ENCODE data around the gene GALT.

Gene GALT

DNA sequence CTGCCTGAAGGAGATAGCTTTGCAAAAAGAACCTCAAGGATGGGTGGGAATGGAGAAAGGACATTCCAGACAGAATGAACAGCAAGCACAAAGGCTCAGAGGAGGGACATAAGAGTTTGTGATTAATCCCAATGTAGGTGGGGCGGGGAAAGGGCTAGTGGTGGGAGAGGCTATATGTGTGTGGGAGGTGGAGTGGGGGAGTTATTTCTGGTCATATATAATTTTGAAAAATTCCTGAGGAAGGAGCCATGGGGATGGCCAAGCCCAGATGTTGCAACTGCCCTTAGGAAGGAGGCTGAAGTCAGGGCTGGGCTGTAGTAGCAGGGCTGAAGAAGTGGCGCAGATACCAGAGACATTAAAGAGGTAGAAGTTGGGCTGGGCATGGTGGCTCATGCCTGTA is 29.4 kb downstream of the GALT start:
- H3K36me3 ChIP-seq (ENCODE audit: control insufficient read depth in 2 of 2, insufficient read depth in 2 of 2, low read length in 2 of 2), result no peaks in the 10 kb centered on the region
- no peak overlapping the region for H3K9ac ChIP-seq (ENCODE audit: low read depth in 1 of 2, low read length in 2 of 2)
- H3K27ac ChIP-seq (ENCODE audit: low read depth in 2 of 2, low read length in 2 of 2), result no peak overlapping the region
- no peaks in the 10 kb centered on the region for H3K9me3 ChIP-seq (ENCODE audit: control insufficient read depth in 2 of 2, low read length in 2 of 2)
- no peaks in the 10 kb centered on the region for H3K27me3 ChIP-seq (ENCODE audit: control insufficient read depth in 2 of 2, insufficient read depth in 2 of 2, low read length in 2 of 2)
- no peak overlapping the region for H3K4me3 ChIP-seq (ENCODE audit: low read length in 2 of 2)
- no peaks in the 10 kb centered on the region for H3K4me1 ChIP-seq (ENCODE audit: control insufficient read depth in 2 of 2, insufficient read depth in 2 of 2, low read length in 2 of 2)

DNA sequence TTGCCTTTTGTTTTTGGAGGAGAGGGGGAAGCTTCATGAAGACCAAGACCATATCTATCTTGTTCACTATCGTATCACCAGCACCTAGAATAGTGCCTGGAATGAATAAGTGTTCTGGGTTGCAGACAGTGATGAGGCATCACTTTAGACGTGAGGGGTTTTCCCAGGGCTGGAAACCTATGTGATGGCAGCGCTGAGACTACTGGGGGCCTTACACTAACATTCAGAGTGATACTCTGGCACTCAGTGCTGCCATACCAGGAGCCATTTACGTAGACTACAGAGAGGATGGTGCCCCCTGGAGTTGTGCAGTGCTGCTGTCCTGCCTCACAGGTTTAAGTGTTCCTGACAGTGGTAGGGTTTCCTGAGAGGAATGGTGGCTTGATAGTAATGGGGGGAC is 37.7 kb downstream of the GALT start:
- Histone ChIP-seq H3K27me3 (ENCODE audit: control insufficient read depth in 2 of 2, insufficient read depth in 2 of 2, low read length in 2 of 2) (no peaks in the 10 kb centered on the region), H3K36me3 (ENCODE audit: control insufficient read depth in 2 of 2, insufficient read depth in 2 of 2, low read length in 2 of 2) (no peaks in the 10 kb centered on the region), H3K9me3 (ENCODE audit: control insufficient read depth in 2 of 2, low read length in 2 of 2) (no peaks in the 10 kb centered on the region), H3K4me1 (ENCODE audit: control insufficient read depth in 2 of 2, insufficient read depth in 2 of 2, low read length in 2 of 2) (peaks cover 2 to 3% of the 10 kb centered on the region in 2 donors), H3K9ac (ENCODE audit: low read depth in 1 of 2, low read length in 2 of 2) (no peak overlapping the region), H3K27ac (ENCODE audit: low read depth in 2 of 2, low read length in 2 of 2) (no peak overlapping the region), H3K4me3 (ENCODE audit: low read length in 2 of 2) (no peak overlapping the region)

DNA sequence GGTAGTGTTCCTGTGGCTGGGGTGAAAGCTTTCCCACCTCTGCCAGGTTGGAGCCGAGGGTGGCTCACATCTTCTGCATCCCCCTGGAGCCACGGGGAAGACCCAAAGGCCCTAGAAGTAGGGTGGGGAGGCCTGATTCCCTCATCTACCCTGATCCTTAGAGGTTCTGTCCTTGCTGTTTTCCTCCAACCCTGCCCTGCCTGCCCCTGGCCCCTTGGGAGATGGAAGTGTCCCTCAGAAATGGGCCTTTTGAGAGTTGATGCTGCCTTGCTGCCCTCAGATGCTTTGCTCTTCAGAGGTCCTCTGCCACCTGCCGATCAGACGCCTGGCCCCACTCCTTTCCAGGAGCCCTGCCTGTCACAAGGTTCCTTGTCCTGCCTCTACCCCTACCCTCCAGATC is 38.3 kb downstream of the GALT start:
- no peaks in the 10 kb centered on the region for H3K36me3 ChIP-seq (ENCODE audit: control insufficient read depth in 2 of 2, insufficient read depth in 2 of 2, low read length in 2 of 2)
- no peak overlapping the region for H3K9ac ChIP-seq (ENCODE audit: low read depth in 1 of 2, low read length in 2 of 2)
- no peaks in the 10 kb centered on the region for H3K9me3 ChIP-seq (ENCODE audit: control insufficient read depth in 2 of 2, low read length in 2 of 2)
- no peaks in the 10 kb centered on the region for H3K27me3 ChIP-seq (ENCODE audit: control insufficient read depth in 2 of 2, insufficient read depth in 2 of 2, low read length in 2 of 2)
- H3K27ac ChIP-seq (ENCODE audit: low read depth in 2 of 2, low read length in 2 of 2), result no peak overlapping the region
- peaks cover 4 to 5% of the 10 kb centered on the region in 2 donors for H3K4me1 ChIP-seq (ENCODE audit: control insufficient read depth in 2 of 2, insufficient read depth in 2 of 2, low read length in 2 of 2)
- H3K4me3 ChIP-seq (ENCODE audit: low read length in 2 of 2), result no peak overlapping the region

DNA sequence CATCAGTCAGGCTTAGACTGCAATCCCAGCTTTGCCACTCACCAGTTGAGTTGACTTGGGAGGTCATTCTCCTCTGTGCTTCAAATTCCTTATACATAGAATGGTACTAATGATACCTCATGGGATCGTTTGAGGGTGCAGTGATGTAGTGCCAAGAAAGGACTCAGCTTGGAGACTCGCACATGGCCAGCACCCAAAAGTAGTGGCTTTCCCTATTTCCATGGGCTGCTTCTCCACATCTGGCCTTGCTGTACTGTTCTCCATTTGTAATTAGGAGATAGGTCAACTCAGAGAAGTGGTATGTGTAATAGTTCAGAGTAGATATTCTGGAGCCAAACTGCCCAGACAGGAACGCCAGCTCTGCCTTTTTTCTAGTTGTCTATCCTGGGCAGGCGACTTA is 39.1 kb downstream of the GALT start:
- H3K27me3 ChIP-seq (ENCODE audit: control insufficient read depth in 2 of 2, insufficient read depth in 2 of 2, low read length in 2 of 2), result no peaks in the 10 kb centered on the region
- H3K4me1 ChIP-seq (ENCODE audit: control insufficient read depth in 2 of 2, insufficient read depth in 2 of 2, low read length in 2 of 2), result peaks cover 4 to 7% of the 10 kb centered on the region in 2 donors
- no peak overlapping the region for H3K27ac ChIP-seq (ENCODE audit: low read depth in 2 of 2, low read length in 2 of 2)
- H3K9ac ChIP-seq (ENCODE audit: low read depth in 1 of 2, low read length in 2 of 2), result no peak overlapping the region
- no peaks in the 10 kb centered on the region for H3K36me3 ChIP-seq (ENCODE audit: control insufficient read depth in 2 of 2, insufficient read depth in 2 of 2, low read length in 2 of 2)
- H3K4me3 ChIP-seq (ENCODE audit: low read length in 2 of 2), result no peak overlapping the region
- H3K9me3 ChIP-seq (ENCODE audit: control insufficient read depth in 2 of 2, low read length in 2 of 2), result no peaks in the 10 kb centered on the region

DNA sequence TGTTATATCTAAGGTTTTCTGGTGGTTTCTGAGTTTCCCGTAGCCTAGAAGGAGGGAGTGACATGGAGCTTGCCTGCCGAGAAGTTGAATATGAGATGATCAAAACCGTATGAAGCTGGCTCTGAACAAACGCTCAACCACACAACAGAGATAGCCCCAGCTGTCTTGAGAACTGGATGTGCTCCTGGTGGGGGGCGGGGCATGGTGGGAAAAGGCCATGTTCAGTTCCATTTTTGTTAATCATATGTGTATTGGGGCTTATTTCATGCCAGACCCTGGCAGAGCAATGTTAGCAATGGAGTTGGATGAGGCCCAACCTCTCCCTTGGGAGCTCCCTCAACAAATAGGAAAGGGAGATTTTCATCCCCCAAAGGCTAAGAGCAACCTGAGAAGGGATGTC is 39.8 kb downstream of the GALT start:
- Histone ChIP-seq H3K27ac (ENCODE audit: low read depth in 2 of 2, low read length in 2 of 2) (no peak overlapping the region), H3K9me3 (ENCODE audit: control insufficient read depth in 2 of 2, low read length in 2 of 2) (no peaks in the 10 kb centered on the region), H3K4me1 (ENCODE audit: control insufficient read depth in 2 of 2, insufficient read depth in 2 of 2, low read length in 2 of 2) (peaks cover 4 to 7% of the 10 kb centered on the region in 2 donors)

DNA sequence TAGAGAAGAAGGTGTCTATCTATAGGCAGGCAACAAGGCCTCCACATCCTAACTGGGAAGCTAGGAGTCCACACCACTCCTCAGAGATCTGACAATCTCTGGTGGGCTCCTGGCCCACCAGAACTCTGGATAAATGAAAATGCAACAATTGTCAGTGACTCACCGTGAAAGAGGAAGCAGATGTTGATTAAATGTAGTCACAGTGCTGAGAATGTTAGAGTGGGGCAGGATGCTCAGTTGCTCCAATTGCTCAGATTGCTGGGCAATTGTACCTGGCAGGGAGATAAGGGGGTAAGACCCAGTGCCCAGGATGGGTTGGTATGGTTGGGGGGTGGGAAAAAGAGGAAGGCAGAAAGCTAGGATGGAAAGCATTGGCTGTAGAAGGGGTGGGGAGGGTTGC is 40.3 kb downstream of the GALT start:
- no peaks in the 10 kb centered on the region for H3K9me3 ChIP-seq (ENCODE audit: control insufficient read depth in 2 of 2, low read length in 2 of 2)
- no peak overlapping the region for H3K9ac ChIP-seq (ENCODE audit: low read depth in 1 of 2, low read length in 2 of 2)
- no peak overlapping the region for H3K4me3 ChIP-seq (ENCODE audit: low read length in 2 of 2)
- H3K4me1 ChIP-seq (ENCODE audit: control insufficient read depth in 2 of 2, insufficient read depth in 2 of 2, low read length in 2 of 2), result peaks cover 4 to 7% of the 10 kb centered on the region in 2 donors
- H3K27me3 ChIP-seq (ENCODE audit: control insufficient read depth in 2 of 2, insufficient read depth in 2 of 2, low read length in 2 of 2), result no peaks in the 10 kb centered on the region
- no peaks in the 10 kb centered on the region for H3K36me3 ChIP-seq (ENCODE audit: control insufficient read depth in 2 of 2, insufficient read depth in 2 of 2, low read length in 2 of 2)
- no peak overlapping the region for H3K27ac ChIP-seq (ENCODE audit: low read depth in 2 of 2, low read length in 2 of 2)

More for the DNA sequence above, 39.8 kb downstream of the GALT start:
- Histone ChIP-seq H3K4me3 (ENCODE audit: low read length in 2 of 2) (no peak overlapping the region), H3K9ac (ENCODE audit: low read depth in 1 of 2, low read length in 2 of 2) (no peak overlapping the region), H3K36me3 (ENCODE audit: control insufficient read depth in 2 of 2, insufficient read depth in 2 of 2, low read length in 2 of 2) (no peaks in the 10 kb centered on the region), H3K27me3 (ENCODE audit: control insufficient read depth in 2 of 2, insufficient read depth in 2 of 2, low read length in 2 of 2) (no peaks in the 10 kb centered on the region)

DNA sequence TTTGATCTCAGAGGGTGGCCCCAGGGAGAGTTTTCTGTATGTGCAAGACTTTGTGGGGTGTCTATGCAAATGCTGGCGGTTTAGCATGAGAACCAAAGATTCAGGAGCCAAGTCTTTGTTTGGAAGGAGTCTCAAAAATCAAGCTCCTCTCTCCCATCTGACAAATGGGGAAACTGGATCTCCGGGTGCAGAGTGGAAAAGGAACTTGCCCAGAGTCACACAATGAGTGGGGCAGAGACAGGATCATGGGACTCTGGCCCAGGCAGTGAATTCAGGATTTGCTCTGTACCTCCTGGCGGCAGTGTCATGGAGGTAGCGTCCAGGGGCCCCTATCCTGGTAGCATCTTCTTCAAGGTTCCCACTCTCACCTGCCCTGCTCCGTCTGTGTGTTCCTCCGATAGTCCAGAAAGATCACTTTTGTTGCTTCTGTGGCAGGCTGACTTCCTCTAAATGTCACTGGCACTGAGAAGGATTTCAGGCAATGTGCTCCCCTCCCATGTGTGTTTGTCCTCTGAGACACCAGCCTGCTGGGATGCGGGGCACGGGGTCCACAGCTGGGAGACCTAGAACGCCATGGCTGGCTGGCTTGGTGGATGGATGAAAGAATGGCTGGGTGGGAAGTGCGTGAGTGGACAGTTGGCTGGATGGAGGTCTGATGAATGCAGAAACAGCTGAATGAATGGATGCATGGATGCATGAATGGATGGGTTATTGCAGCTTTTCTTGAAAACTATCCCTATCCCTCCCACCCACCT is 41.0 kb downstream of the GALT start:
- no peak overlapping the region for H3K9ac ChIP-seq (ENCODE audit: low read depth in 1 of 2, low read length in 2 of 2)
- no peaks in the 10 kb centered on the region for H3K9me3 ChIP-seq (ENCODE audit: control insufficient read depth in 2 of 2, low read length in 2 of 2)
- no peaks in the 10 kb centered on the region for H3K36me3 ChIP-seq (ENCODE audit: control insufficient read depth in 2 of 2, insufficient read depth in 2 of 2, low read length in 2 of 2)
- no peak overlapping the region for H3K27ac ChIP-seq (ENCODE audit: low read depth in 2 of 2, low read length in 2 of 2)
- H3K4me1 ChIP-seq (ENCODE audit: control insufficient read depth in 2 of 2, insufficient read depth in 2 of 2, low read length in 2 of 2), result peaks cover 4 to 7% of the 10 kb centered on the region in 2 donors
- H3K4me3 ChIP-seq (ENCODE audit: low read length in 2 of 2), result no peak overlapping the region
- H3K27me3 ChIP-seq (ENCODE audit: control insufficient read depth in 2 of 2, insufficient read depth in 2 of 2, low read length in 2 of 2), result no peaks in the 10 kb centered on the region

DNA sequence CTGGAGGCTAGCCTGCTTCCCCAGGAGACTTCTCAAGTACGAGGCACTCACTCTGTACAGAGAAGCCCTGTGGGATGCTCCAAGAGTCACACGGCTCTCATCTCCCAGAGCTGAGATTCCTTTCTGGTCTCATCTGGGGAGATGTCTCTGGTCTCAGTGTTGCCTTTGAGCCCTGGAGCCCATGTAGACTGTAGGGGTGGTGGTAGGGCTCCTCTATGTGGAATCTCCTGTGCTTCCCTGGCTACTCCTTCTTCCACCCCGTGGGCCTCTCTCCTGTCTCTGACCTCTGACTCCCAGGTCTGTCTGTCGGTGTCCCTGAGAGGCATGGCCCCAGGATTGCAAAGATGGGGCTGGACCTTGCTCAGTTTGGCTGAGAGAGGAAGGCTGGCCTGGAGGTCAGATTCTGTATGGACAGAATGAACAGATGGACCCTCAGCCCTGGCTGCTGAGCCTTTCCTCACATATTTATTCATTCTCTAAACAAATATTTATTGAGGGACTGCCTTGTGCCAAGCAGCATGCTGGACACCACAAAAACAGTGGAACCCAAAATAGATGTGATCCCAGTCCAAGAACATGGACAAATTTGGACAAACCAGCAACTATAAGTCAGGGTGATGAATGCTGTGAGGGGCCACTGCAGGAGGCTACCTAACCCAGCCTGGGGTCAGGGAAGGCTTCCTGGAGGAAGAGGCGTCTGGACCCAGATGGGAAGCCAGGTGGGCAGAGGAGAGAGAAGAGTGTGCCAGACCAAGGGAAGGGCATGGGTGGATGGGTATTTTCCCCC is 42.0 kb downstream of the GALT start:
- H3K27ac ChIP-seq (ENCODE audit: low read depth in 2 of 2, low read length in 2 of 2), result no peak overlapping the region
- H3K9me3 ChIP-seq (ENCODE audit: control insufficient read depth in 2 of 2, low read length in 2 of 2), result no peaks in the 10 kb centered on the region
- no peak overlapping the region for H3K9ac ChIP-seq (ENCODE audit: low read depth in 1 of 2, low read length in 2 of 2)

DNA sequence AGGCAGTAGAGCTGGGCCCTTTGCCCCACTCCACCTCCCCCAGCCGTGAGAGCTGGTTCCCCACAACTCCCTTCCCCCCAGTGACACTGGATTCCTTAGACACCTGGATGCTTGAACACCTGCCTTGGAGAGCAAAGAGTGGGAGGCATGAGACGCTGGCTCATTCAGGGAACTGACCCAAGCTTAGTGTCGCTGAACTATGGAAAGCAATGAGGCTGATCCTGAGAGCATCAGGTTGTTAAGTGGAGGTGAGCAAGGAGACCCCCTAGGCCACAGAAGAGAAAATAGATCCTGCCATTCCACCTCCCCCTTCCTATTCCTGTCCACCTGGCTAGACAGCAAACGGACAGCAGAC is 42.6 kb downstream of the GALT start:
- Histone ChIP-seq H3K27ac (ENCODE audit: low read depth in 2 of 2, low read length in 2 of 2) (no peak overlapping the region), H3K9me3 (ENCODE audit: control insufficient read depth in 2 of 2, low read length in 2 of 2) (no peaks in the 10 kb centered on the region), H3K4me1 (ENCODE audit: control insufficient read depth in 2 of 2, insufficient read depth in 2 of 2, low read length in 2 of 2) (peaks cover 4 to 7% of the 10 kb centered on the region in 2 donors), H3K4me3 (ENCODE audit: low read length in 2 of 2) (no peak overlapping the region), H3K27me3 (ENCODE audit: control insufficient read depth in 2 of 2, insufficient read depth in 2 of 2, low read length in 2 of 2) (no peaks in the 10 kb centered on the region), H3K9ac (ENCODE audit: low read depth in 1 of 2, low read length in 2 of 2) (no peak overlapping the region), H3K36me3 (ENCODE audit: control insufficient read depth in 2 of 2, insufficient read depth in 2 of 2, low read length in 2 of 2) (no peaks in the 10 kb centered on the region)

More for the DNA sequence above, 42.0 kb downstream of the GALT start:
- no peak overlapping the region for H3K4me3 ChIP-seq (ENCODE audit: low read length in 2 of 2)
- peaks cover 4 to 7% of the 10 kb centered on the region in 2 donors for H3K4me1 ChIP-seq (ENCODE audit: control insufficient read depth in 2 of 2, insufficient read depth in 2 of 2, low read length in 2 of 2)
- H3K36me3 ChIP-seq (ENCODE audit: control insufficient read depth in 2 of 2, insufficient read depth in 2 of 2, low read length in 2 of 2), result no peaks in the 10 kb centered on the region
- H3K27me3 ChIP-seq (ENCODE audit: control insufficient read depth in 2 of 2, insufficient read depth in 2 of 2, low read length in 2 of 2), result no peaks in the 10 kb centered on the region

DNA sequence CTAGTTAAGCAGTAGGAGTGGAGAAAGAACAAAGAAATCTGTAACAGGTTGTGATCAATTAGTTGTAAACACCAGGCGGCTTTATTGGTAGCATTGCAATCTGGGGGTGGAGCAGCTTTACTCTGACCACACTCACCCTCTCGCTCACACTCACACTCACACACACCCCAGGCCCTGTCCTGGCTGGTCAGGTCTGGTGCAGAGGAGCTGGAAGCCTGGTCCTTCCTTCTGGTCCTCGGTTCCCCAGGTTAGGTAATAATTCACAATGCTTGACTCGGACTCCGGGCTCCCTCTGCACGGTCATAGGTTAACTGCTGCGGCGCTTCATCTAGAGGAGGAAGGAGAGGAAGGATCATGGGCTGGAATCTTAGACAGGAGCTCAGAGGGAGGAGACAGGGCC is 43.0 kb downstream of the GALT start:
- H3K4me3 ChIP-seq (ENCODE audit: low read length in 2 of 2), result no peak overlapping the region
- no peak overlapping the region for H3K9ac ChIP-seq (ENCODE audit: low read depth in 1 of 2, low read length in 2 of 2)
- H3K27ac ChIP-seq (ENCODE audit: low read depth in 2 of 2, low read length in 2 of 2), result no peak overlapping the region
- no peaks in the 10 kb centered on the region for H3K9me3 ChIP-seq (ENCODE audit: control insufficient read depth in 2 of 2, low read length in 2 of 2)
- no peaks in the 10 kb centered on the region for H3K36me3 ChIP-seq (ENCODE audit: control insufficient read depth in 2 of 2, insufficient read depth in 2 of 2, low read length in 2 of 2)
- no peaks in the 10 kb centered on the region for H3K27me3 ChIP-seq (ENCODE audit: control insufficient read depth in 2 of 2, insufficient read depth in 2 of 2, low read length in 2 of 2)
- H3K4me1 ChIP-seq (ENCODE audit: control insufficient read depth in 2 of 2, insufficient read depth in 2 of 2, low read length in 2 of 2), result peaks cover 4 to 7% of the 10 kb centered on the region in 2 donors

Measured in mucosa of rectum (tissue), 2 donors.